T-helper 2 cell treated with Interferon-gamma antibody and Interleukin-4, amounts not matched to agents 100 ng/mL and 5 ng/mL, for 36 hours (primary cell): Measurements from ENCODE around the gene NFIX. TPM values are rescaled to one million over a fixed set of nuclear protein-coding genes. Genes with fewer than 3 reads are reported as not detected.

ENCODE experiments used
- intact Hi-C: fragments of 100-400 bp; cut with micrococcal nuclease; formaldehyde crosslinking; loops from one replicate; pipeline ENCODE4 v1.15.1; 2023
- total RNA-seq: library from RNA; stranded (reverse); gene quantifications from 2 replicates; pipeline ENCODE4 v1.2.3, GENCODE V29; 2022

Gene NFIX
- total RNA-seq, 1 donor from 2014 or later: 1.3 TPM

- intact Hi-C loops: no loop called here
These were observed 144.5 kb downstream of the NFIX start for GRCh38 chr19:13139633-13140311.

- intact Hi-C loops: no loop called here
These were observed 151.7 kb downstream of the NFIX start for GRCh38 chr19:13146763-13147563.

Other genes with a start within 250 kb of the NFIX start
- not detected in 2 replicates for gene BEST2, start 243.7 kb upstream of the NFIX start, total RNA-seq
- gene HOOK2, start 219.9 kb upstream of the NFIX start, total RNA-seq: 12.0 and 14.6 TPM in 2 replicates
- gene JUNB, start 204.0 kb upstream of the NFIX start, total RNA-seq: 101 and 105 TPM in 2 replicates
- 278 and 282 TPM in 2 replicates for gene PRDX2, start 193.7 kb upstream of the NFIX start, total RNA-seq
- 26.6 and 29.4 TPM in 2 replicates for gene THSD8, start 193.4 kb upstream of the NFIX start, total RNA-seq
- 33.9 and 35.1 TPM in 2 replicates for gene RNASEH2A, start 188.9 kb upstream of the NFIX start, total RNA-seq
- not detected in 2 replicates for gene RTBDN, start 160.9 kb upstream of the NFIX start, total RNA-seq
- 0.73 and 1.0 TPM in 2 replicates for gene MAST1, start 157.0 kb upstream of the NFIX start, total RNA-seq
- 22.6 and 22.7 TPM in 2 replicates for gene DNASE2, start 114.0 kb upstream of the NFIX start, total RNA-seq
- gene KLF1, start 108.3 kb upstream of the NFIX start, total RNA-seq: 0.11 and 0.32 TPM in 2 replicates
- gene GCDH, start 104.3 kb upstream of the NFIX start, total RNA-seq: 40.9 and 43.2 TPM in 2 replicates
- 2.5 and 3.8 TPM in 2 replicates for gene SYCE2, start 76.2 kb upstream of the NFIX start, total RNA-seq
- 100 TPM in 2 replicates for gene FARSA, start 61.8 kb upstream of the NFIX start, total RNA-seq
- gene CALR, start 56.9 kb upstream of the NFIX start, total RNA-seq: 1,104 and 1,112 TPM in 2 replicates
- gene RAD23A, start 49.6 kb upstream of the NFIX start, total RNA-seq: 115 and 119 TPM in 2 replicates
- gene GADD45GIP1, start 38.3 kb upstream of the NFIX start, total RNA-seq: 17.6 and 19.6 TPM in 2 replicates
- not detected in 2 replicates for gene DAND5, start 25.9 kb upstream of the NFIX start, total RNA-seq
- 7.0 and 8.8 TPM in 2 replicates for gene LYL1, start 107.4 kb downstream of the NFIX start, total RNA-seq
- gene TRMT1, start 121.3 kb downstream of the NFIX start, total RNA-seq: 68.0 TPM in 2 replicates
- 77.4 and 81.8 TPM in 2 replicates for gene NACC1, start 122.8 kb downstream of the NFIX start, total RNA-seq
- 56.2 and 56.6 TPM in 2 replicates for gene STX10, start 154.9 kb downstream of the NFIX start, total RNA-seq
- 179 and 188 TPM in 2 replicates for gene IER2, start 154.9 kb downstream of the NFIX start, total RNA-seq